ENCODE data around the gene GUCY1A1. TPM values are rescaled to one million over a fixed set of nuclear protein-coding genes. Genes with fewer than 3 reads are reported as not detected.

Gene GUCY1A1
- total RNA-seq, 1 donor, result not detected

DNA sequence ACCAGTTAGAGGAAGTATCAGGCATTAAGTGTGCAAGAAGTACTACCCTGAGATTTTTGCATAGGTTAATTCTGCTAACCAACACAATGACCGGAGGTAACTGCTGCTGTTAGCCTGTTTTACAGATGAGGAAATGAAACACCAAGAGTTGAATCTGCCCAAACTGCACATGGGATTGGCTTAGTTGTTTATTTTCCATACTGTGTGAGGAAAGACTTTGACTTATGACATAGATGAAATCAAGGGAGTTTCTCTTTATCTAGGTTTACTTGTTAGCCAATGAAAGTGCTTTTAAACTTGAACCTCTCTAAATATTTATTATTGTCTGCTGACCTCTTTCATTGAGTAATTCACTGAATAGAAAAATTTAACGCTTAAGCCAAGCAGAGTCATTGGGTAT, 102.4 kb downstream of the GUCY1A1 start:
- H3K27ac ChIP-seq (ENCODE audit: low read depth, low read length), result no peak overlapping the region
- no peak overlapping the region for H3K4me2 ChIP-seq (ENCODE audit: insufficient read depth, low read length)
- H3K4me1 ChIP-seq (ENCODE audit: insufficient read depth, low read length), result no peaks in the 10 kb centered on the region
- H4K20me1 ChIP-seq (ENCODE audit: insufficient read depth, low read length), result no peaks in the 10 kb centered on the region
- H3K4me3 ChIP-seq (ENCODE audit: insufficient read depth, low read length), result no peak overlapping the region
- no peak overlapping the region for H2AFZ ChIP-seq (ENCODE audit: low read length)
- no peaks in the 10 kb centered on the region for H3K79me2 ChIP-seq (ENCODE audit: insufficient read depth, low read length)
- H3K9me3 ChIP-seq (ENCODE audit: low read depth, low read length), result no peaks in the 10 kb centered on the region
- DNase-seq (ENCODE audit: insufficient read length, low spot score, missing footprints), result no peak
- no peaks in the 10 kb centered on the region for H3K36me3 ChIP-seq (ENCODE audit: insufficient read depth, low read length)
- no peaks in the 10 kb centered on the region for H3K27me3 ChIP-seq (ENCODE audit: insufficient read depth, low read length)
- TF ChIP-seq, protein P1, sequence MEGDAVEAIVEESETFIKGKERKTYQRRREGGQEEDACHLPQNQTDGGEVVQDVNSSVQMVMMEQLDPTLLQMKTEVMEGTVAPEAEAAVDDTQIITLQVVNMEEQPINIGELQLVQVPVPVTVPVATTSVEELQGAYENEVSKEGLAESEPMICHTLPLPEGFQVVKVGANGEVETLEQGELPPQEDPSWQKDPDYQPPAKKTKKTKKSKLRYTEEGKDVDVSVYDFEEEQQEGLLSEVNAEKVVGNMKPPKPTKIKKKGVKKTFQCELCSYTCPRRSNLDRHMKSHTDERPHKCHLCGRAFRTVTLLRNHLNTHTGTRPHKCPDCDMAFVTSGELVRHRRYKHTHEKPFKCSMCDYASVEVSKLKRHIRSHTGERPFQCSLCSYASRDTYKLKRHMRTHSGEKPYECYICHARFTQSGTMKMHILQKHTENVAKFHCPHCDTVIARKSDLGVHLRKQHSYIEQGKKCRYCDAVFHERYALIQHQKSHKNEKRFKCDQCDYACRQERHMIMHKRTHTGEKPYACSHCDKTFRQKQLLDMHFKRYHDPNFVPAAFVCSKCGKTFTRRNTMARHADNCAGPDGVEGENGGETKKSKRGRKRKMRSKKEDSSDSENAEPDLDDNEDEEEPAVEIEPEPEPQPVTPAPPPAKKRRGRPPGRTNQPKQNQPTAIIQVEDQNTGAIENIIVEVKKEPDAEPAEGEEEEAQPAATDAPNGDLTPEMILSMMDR (IDR thresholded peaks at IDR 0.05; ENCODE audit: extremely low read depth, low read depth, low read length), result no peak

GRCh38 chr4:155772459-155773195, 106.0 kb downstream of the GUCY1A1 start:
- no peaks in the 10 kb centered on the region for H4K20me1 ChIP-seq (ENCODE audit: insufficient read depth, low read length)
- no peak for DNase-seq (ENCODE audit: insufficient read length, low spot score, missing footprints)

DNA sequence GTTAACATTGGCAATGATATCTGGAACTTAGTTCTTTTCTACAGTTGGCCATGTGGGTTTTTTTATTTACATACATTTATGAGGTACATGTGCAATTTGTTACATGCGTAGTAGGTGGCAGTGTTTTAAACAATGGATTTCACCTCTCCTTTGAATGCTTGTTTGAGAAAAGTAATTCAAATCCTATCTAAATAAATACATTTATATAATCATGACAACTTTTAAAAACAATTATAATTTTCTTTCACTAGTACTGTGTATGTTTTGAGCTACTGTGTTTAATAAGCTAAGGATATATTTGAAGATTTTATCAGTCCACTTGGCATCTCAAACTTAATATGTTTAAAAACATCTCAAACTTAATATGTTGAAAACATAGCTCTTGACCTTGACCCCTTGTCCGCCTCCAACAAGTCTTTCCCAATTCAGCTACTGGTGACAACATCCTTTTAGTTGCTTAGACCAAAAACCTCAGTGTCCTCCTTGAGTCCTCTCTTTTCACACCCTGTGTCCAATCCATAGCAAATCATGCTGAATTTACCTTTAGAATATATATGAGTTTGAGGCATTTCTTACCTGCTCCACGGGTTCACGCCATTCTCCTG, 106.7 kb downstream of the GUCY1A1 start:
- Histone ChIP-seq H3K27me3 (ENCODE audit: insufficient read depth, low read length) (no peaks in the 10 kb centered on the region), H3K4me2 (ENCODE audit: insufficient read depth, low read length) (no peak overlapping the region), H3K9me3 (ENCODE audit: low read depth, low read length) (no peaks in the 10 kb centered on the region), H3K4me1 (ENCODE audit: insufficient read depth, low read length) (no peaks in the 10 kb centered on the region), H3K4me3 (ENCODE audit: insufficient read depth, low read length) (no peak overlapping the region), H2AFZ (ENCODE audit: low read length) (no peak overlapping the region), H4K20me1 (ENCODE audit: insufficient read depth, low read length) (no peaks in the 10 kb centered on the region), H3K27ac (ENCODE audit: low read depth, low read length) (no peak overlapping the region), H3K79me2 (ENCODE audit: insufficient read depth, low read length) (no peaks in the 10 kb centered on the region), H3K36me3 (ENCODE audit: insufficient read depth, low read length) (no peaks in the 10 kb centered on the region)
- TF ChIP-seq, protein P1 (IDR thresholded peaks at IDR 0.05; ENCODE audit: extremely low read depth, low read depth, low read length), result no peak
- no peak for DNase-seq (ENCODE audit: insufficient read length, low spot score, missing footprints)

More at GRCh38 chr4:155772459-155773195, 106.0 kb downstream of the GUCY1A1 start:
- TF ChIP-seq, protein P1 (IDR thresholded peaks at IDR 0.05; ENCODE audit: extremely low read depth, low read depth, low read length), result no peak
- Histone ChIP-seq H3K27ac (ENCODE audit: low read depth, low read length) (no peak overlapping the region), H2AFZ (ENCODE audit: low read length) (no peak overlapping the region), H3K27me3 (ENCODE audit: insufficient read depth, low read length) (no peaks in the 10 kb centered on the region), H3K36me3 (ENCODE audit: insufficient read depth, low read length) (no peaks in the 10 kb centered on the region), H3K4me1 (ENCODE audit: insufficient read depth, low read length) (no peaks in the 10 kb centered on the region), H3K4me2 (ENCODE audit: insufficient read depth, low read length) (no peak overlapping the region), H3K79me2 (ENCODE audit: insufficient read depth, low read length) (no peaks in the 10 kb centered on the region), H3K9me3 (ENCODE audit: low read depth, low read length) (no peaks in the 10 kb centered on the region), H3K4me3 (ENCODE audit: insufficient read depth, low read length) (no peak overlapping the region)

GRCh38 chr4:155774033-155774432, 107.4 kb downstream of the GUCY1A1 start:
- DNase-seq (ENCODE audit: insufficient read length, low spot score, missing footprints), result no peak
- Histone ChIP-seq H3K4me2 (ENCODE audit: insufficient read depth, low read length) (no peak overlapping the region), H4K20me1 (ENCODE audit: insufficient read depth, low read length) (no peaks in the 10 kb centered on the region), H3K27me3 (ENCODE audit: insufficient read depth, low read length) (no peaks in the 10 kb centered on the region), H3K27ac (ENCODE audit: low read depth, low read length) (no peak overlapping the region), H3K36me3 (ENCODE audit: insufficient read depth, low read length) (no peaks in the 10 kb centered on the region), H3K9me3 (ENCODE audit: low read depth, low read length) (no peaks in the 10 kb centered on the region), H3K79me2 (ENCODE audit: insufficient read depth, low read length) (no peaks in the 10 kb centered on the region), H3K4me3 (ENCODE audit: insufficient read depth, low read length) (no peak overlapping the region), H2AFZ (ENCODE audit: low read length) (no peak overlapping the region), H3K4me1 (ENCODE audit: insufficient read depth, low read length) (no peaks in the 10 kb centered on the region)
- TF ChIP-seq, protein P1 (IDR thresholded peaks at IDR 0.05; ENCODE audit: extremely low read depth, low read depth, low read length), result no peak

All from osteoblast (primary cell).